ENCODE data around the gene STPG1. TPM values are rescaled to one million over a fixed set of nuclear protein-coding genes. Genes with fewer than 3 reads are reported as not detected.

Gene STPG1
- total RNA-seq, 2 donors from 2014 or later = 13.0 to 17.8 TPM

DNA sequence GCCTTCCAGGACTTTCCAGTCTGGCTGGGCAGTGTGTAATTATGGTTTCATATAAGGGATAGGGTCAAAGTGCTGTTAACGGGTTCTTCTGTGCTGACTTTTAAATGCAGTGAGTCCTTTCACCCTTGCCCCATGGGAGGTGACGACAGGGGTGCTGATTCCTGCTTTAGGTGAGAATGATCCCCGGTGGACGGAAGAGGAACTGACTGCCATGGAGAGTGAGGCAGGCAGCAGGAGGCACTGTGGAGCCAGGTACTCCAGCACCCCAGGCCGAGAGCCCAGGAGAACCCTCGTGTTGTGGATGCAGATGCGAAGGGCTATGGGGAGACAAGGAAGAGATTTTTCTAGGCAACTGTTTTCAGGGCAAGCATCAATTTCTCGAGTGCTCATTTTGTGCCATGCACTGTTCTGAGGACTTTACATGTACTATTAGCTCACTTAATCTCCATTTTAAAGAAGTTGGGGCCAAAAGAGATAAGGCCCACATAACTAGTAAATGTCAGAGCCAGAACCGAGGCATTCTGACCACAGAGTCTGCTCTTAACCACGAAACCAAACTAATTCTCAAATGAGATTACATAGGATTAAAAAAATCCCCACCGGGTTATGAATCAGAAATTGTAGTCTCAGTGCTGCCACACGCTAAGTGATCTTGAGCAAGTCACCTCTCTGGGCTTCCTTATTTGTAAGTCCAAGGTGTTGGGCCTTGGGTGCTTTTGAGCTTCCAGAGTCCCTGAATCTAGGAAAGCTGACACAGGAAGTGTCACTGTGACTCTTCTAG is 28.2 kb downstream of the STPG1 start:
- Mint-ChIP-seq H3K9me3 (no peaks in the 10 kb centered on the region), H3K4me1 (ENCODE audit: low read depth) (peaks cover 39% of the 10 kb centered on the region), H3K4me3 (peak overlapping the region; percentile 52 to 73), H3K36me3 (ENCODE audit: insufficient read depth in 2 of 2) (peaks cover 1 to 11% of the 10 kb centered on the region in 2 donors), H3K27me3 (ENCODE audit: low read depth) (no peaks in the 10 kb centered on the region), H3K27ac (peak overlapping the region; percentile 71)
- ATAC-seq (replicated peaks in 1 of 2) (peak; percentile 68 to 81), DNase-seq (peak; percentile 55 to 58)

DNA sequence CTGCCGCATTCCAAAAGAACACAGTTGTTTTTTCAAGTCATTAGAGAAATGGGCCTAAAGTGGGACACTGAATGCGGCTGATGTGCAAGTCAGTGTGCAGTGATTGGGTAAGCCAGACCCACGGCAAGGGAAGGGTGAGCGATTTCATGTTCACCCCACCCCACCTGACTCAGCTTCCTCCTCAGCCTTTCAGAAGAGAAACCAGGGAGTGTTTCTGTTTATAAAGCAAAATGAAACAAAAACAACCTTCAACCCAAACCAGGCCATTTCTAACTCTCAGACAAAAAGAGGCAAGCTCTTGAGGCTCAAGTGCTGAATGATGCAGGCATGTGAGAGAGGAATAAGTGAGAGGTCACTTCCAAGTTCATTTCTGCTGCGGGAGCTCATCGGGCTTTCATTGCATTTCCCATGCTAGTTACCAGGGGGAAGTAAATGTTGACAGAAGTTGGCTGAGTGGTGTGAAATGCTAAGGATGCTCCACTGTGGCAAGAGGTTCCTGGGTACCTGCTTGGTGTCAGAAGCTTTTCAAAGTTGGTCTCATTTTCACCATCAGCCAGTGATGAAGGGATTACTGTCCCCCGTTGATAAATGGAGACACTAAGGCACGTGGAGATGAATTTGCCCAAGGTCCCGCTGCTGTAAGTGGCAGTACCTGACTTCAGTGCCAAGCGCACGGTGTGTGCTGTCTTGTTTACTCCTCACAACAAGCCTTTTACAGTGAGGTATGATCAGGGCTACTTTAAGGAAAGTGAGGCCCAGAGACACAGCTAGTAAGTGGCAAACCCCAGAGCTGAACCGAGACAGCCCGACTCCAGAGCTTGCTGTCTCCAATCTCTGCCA is 29.1 kb downstream of the STPG1 start:
- H3K36me3 Mint-ChIP-seq (ENCODE audit: insufficient read depth in 2 of 2) = peaks cover 1 to 7% of the 10 kb centered on the region in 2 donors
- peak overlapping the region; percentile 82 for H3K27ac Mint-ChIP-seq
- H3K27me3 Mint-ChIP-seq (ENCODE audit: low read depth) = no peaks in the 10 kb centered on the region
- H3K4me1 Mint-ChIP-seq (ENCODE audit: low read depth) = peaks cover 33% of the 10 kb centered on the region
- DNase-seq = peak; percentile 76 to 77
- H3K4me3 Mint-ChIP-seq = peak overlapping the region; percentile 52 to 73
- no peaks in the 10 kb centered on the region for H3K9me3 Mint-ChIP-seq
- peak; percentile 86 to 91 for ATAC-seq (replicated peaks in 1 of 2)

GRCh38 chr1:24383381-24383940 is 30.1 kb downstream of the STPG1 start:
- H3K4me3 Mint-ChIP-seq = no peak overlapping the region
- no peak overlapping the region for H3K27ac Mint-ChIP-seq
- H3K36me3 Mint-ChIP-seq (ENCODE audit: insufficient read depth in 2 of 2) = peaks cover 1 to 6% of the 10 kb centered on the region in 2 donors
- no peaks in the 10 kb centered on the region for H3K27me3 Mint-ChIP-seq (ENCODE audit: low read depth)
- H3K9me3 Mint-ChIP-seq = no peaks in the 10 kb centered on the region
- peaks cover 33% of the 10 kb centered on the region for H3K4me1 Mint-ChIP-seq (ENCODE audit: low read depth)
- ATAC-seq (replicated peaks in 1 of 2) (no peak), DNase-seq (no peak)

DNA sequence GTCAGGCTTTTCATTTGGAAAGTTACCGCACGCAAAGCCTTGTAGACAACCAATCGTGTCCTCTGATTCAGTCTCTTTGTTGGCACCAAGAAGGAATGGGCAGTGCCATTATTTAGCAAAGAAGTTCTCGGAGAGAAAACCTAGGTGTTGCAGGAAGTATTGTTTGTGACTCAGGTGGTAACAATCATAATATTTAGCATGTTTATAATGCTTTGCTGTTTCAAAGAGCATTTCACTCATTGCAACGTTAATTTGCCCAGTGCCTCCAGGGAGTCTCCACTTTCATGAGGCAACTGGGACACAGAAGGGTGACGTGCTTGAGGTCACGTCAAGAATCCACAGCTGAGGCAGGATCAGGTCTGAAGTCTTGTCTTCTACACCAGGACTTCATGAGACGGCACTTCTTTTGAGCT is 31.4 kb downstream of the STPG1 start:
- no peak overlapping the region for H3K27ac Mint-ChIP-seq
- DNase-seq (no peak), ATAC-seq (replicated peaks in 1 of 2) (no peak)
- no peak overlapping the region for H3K4me3 Mint-ChIP-seq
- H3K36me3 Mint-ChIP-seq (ENCODE audit: insufficient read depth in 2 of 2) = peaks cover 1 to 6% of the 10 kb centered on the region in 2 donors
- peaks cover 33% of the 10 kb centered on the region for H3K4me1 Mint-ChIP-seq (ENCODE audit: low read depth)
- H3K9me3 Mint-ChIP-seq = no peaks in the 10 kb centered on the region
- H3K27me3 Mint-ChIP-seq (ENCODE audit: low read depth) = no peaks in the 10 kb centered on the region

GRCh38 chr1:24381256-24381655 is 32.3 kb downstream of the STPG1 start:
- ATAC-seq (replicated peaks in 1 of 2) (no peak), DNase-seq (no peak)

GRCh38 chr1:24380508-24380907 is 33.1 kb downstream of the STPG1 start:
- no peaks in the 10 kb centered on the region for H3K9me3 Mint-ChIP-seq
- no peaks in the 10 kb centered on the region for H3K27me3 Mint-ChIP-seq (ENCODE audit: low read depth)
- H3K4me1 Mint-ChIP-seq (ENCODE audit: low read depth) = peaks cover 18% of the 10 kb centered on the region
- ATAC-seq (replicated peaks in 1 of 2) = no peak
- H3K4me3 Mint-ChIP-seq = no peak overlapping the region
- no peak overlapping the region for H3K27ac Mint-ChIP-seq
- H3K36me3 Mint-ChIP-seq (ENCODE audit: insufficient read depth in 2 of 2) = peaks cover 0 to 1% of the 10 kb centered on the region in 2 donors
- DNase-seq = no peak

More at GRCh38 chr1:24381256-24381655, 32.3 kb downstream of the STPG1 start:
- Mint-ChIP-seq H3K27me3 (ENCODE audit: low read depth) (no peaks in the 10 kb centered on the region), H3K9me3 (no peaks in the 10 kb centered on the region), H3K4me1 (ENCODE audit: low read depth) (peaks cover 26% of the 10 kb centered on the region), H3K27ac (no peak overlapping the region), H3K36me3 (ENCODE audit: insufficient read depth in 2 of 2) (peaks cover under 1 to 1% of the 10 kb centered on the region in 2 donors), H3K4me3 (no peak overlapping the region)

- Mint-ChIP-seq H3K9me3 (no peaks in the 10 kb centered on the region), H3K4me3 (no peak overlapping the region), H3K27ac (no peak overlapping the region), H3K27me3 (ENCODE audit: low read depth) (no peaks in the 10 kb centered on the region), H3K36me3 (ENCODE audit: insufficient read depth in 2 of 2) (peaks cover 0 to 1% of the 10 kb centered on the region in 2 donors), H3K4me1 (ENCODE audit: low read depth) (peaks cover 12% of the 10 kb centered on the region)
- no peak for ATAC-seq (replicated peaks in 1 of 2)
- DNase-seq = no peak
Observed at GRCh38 chr1:24379733-24380315, 33.8 kb downstream of the STPG1 start.

GRCh38 chr1:24374891-24375786 is 38.4 kb downstream of the STPG1 start:
- no peak for ATAC-seq (replicated peaks in 1 of 2)
- H3K36me3 Mint-ChIP-seq (ENCODE audit: insufficient read depth in 2 of 2) = no peaks in the 10 kb centered on the region
- no peak overlapping the region for H3K27ac Mint-ChIP-seq
- no peaks in the 10 kb centered on the region for H3K4me1 Mint-ChIP-seq (ENCODE audit: low read depth)
- no peaks in the 10 kb centered on the region for H3K9me3 Mint-ChIP-seq
- no peaks in the 10 kb centered on the region for H3K27me3 Mint-ChIP-seq (ENCODE audit: low read depth)
- no peak for DNase-seq
- no peak overlapping the region for H3K4me3 Mint-ChIP-seq

GRCh38 chr1:24373710-24374109 is 39.9 kb downstream of the STPG1 start:
- Mint-ChIP-seq H3K27ac (no peak overlapping the region), H3K27me3 (ENCODE audit: low read depth) (no peaks in the 10 kb centered on the region), H3K4me3 (no peak overlapping the region), H3K9me3 (no peaks in the 10 kb centered on the region), H3K36me3 (ENCODE audit: insufficient read depth in 2 of 2) (no peaks in the 10 kb centered on the region), H3K4me1 (ENCODE audit: low read depth) (no peaks in the 10 kb centered on the region)
- DNase-seq = no peak
- no peak for ATAC-seq (replicated peaks in 1 of 2)

DNA sequence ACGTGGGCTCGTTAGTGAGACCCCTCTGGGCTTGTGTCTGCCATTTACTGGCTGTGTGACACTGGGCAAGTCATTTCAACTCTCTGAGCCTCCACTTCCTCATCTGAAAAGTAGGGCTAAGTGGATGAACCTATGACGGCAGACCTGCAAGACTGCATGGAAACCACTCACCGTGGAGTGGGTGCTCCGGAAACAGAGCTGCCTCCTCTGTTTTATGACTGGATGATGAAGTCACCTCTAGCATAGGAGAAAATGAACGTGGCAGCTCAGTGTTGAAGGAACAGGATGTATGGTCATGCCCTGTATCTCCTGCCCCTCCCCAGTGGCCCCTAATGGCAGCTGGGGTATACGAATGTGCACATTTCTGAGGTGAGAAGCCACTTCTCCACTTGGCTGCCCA is 40.5 kb downstream of the STPG1 start:
- peak in 1 of 2 donors; percentile 62 for ATAC-seq (replicated peaks in 1 of 2)
- no peaks in the 10 kb centered on the region for H3K36me3 Mint-ChIP-seq (ENCODE audit: insufficient read depth in 2 of 2)
- no peaks in the 10 kb centered on the region for H3K4me1 Mint-ChIP-seq (ENCODE audit: low read depth)
- no peak overlapping the region for H3K4me3 Mint-ChIP-seq
- no peak for DNase-seq
- no peaks in the 10 kb centered on the region for H3K27me3 Mint-ChIP-seq (ENCODE audit: low read depth)
- H3K27ac Mint-ChIP-seq = no peak overlapping the region
- H3K9me3 Mint-ChIP-seq = no peaks in the 10 kb centered on the region

- Mint-ChIP-seq H3K36me3 (ENCODE audit: insufficient read depth in 2 of 2) (no peaks in the 10 kb centered on the region), H3K27me3 (ENCODE audit: low read depth) (no peaks in the 10 kb centered on the region), H3K27ac (no peak overlapping the region), H3K9me3 (no peaks in the 10 kb centered on the region), H3K4me1 (ENCODE audit: low read depth) (peaks cover 19% of the 10 kb centered on the region), H3K4me3 (no peak overlapping the region)
- DNase-seq = no peak
- ATAC-seq (replicated peaks in 1 of 2) = no peak
Observed at GRCh38 chr1:24369801-24370200, 43.8 kb downstream of the STPG1 start.

GRCh38 chr1:24369199-24369598 is 44.4 kb downstream of the STPG1 start:
- Mint-ChIP-seq H3K9me3 (no peaks in the 10 kb centered on the region), H3K36me3 (ENCODE audit: insufficient read depth in 2 of 2) (no peaks in the 10 kb centered on the region), H3K27ac (no peak overlapping the region), H3K4me3 (no peak overlapping the region), H3K27me3 (ENCODE audit: low read depth) (no peaks in the 10 kb centered on the region), H3K4me1 (ENCODE audit: low read depth) (peaks cover 25% of the 10 kb centered on the region)
- DNase-seq (no peak), ATAC-seq (replicated peaks in 1 of 2) (no peak)
